Adrenal gland (tissue), 5 donors: ENCODE measurements around the gene ABCA4.

ENCODE experiments used
- POLR2A ChIP-seq, 2 donors: fragments of 450-650 bp; IDR thresholded peaks; one replicate each; pipeline ENCODE4 v1.6.1; 2017; ENCODE audit warnings: antibody characterized with exemption in 2 of 2, mild to moderate bottlenecking in 2 of 2, moderate library complexity in 1 of 2
- TF ChIP-seq, protein P1 (sequence below), 6 experiments: fragments of 450-650 bp in 4 of 6; fragments of 200-600 bp in 2 of 6; sonication (generic) in 1 of 6; IDR thresholded peaks; 1 replicate in 5 of 6; 2 replicates in 1 of 6; pipeline versions ENCODE4 v1.5.1 to v1.8.0; 2016 to 2021; ENCODE audit warnings: antibody characterized with exemption in 6 of 6, mild to moderate bottlenecking in 2 of 6, moderate library complexity in 1 of 6
- donor health status: DM: no; HTN: no; CAD: no.

DNA sequence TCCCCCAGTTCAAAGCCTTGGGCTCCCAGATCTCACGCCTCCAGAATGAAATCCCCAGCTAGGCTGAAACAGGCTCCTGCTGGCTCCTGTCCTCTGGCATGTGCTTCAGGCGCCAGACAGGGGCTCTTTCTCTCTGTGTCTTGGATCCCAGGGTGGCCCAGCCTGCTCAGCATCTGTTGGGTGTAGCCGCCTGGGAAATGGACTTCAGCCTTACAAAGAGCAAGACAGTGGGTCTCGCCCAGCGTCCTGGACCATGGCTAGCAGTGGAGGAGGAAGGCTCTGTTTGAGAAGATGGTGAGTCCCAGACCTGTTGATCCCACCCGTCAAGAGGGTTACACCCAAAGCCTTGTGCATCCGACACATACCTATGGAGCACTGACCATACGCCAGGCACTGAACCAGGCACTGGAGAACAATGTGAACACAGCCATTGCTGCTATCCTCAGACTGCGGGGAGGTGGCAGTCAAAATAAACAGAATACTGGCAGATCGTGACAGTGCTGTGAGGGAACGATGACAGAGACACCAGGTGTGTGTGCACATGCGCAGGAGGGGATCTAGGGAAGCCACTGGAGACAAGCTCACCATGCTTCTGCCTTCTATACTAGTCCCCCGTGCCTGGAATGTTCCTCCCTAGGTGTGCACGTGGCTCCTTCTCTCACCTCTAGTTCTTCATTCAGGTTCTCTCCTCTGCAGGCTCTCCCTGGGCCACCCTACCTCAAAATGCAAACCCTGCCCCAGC is 118.7 kb downstream of the ABCA4 start:
- TF ChIP-seq POLR2A (IDR thresholded peaks at IDR 0.05): no peak
- TF ChIP-seq, protein P1, sequence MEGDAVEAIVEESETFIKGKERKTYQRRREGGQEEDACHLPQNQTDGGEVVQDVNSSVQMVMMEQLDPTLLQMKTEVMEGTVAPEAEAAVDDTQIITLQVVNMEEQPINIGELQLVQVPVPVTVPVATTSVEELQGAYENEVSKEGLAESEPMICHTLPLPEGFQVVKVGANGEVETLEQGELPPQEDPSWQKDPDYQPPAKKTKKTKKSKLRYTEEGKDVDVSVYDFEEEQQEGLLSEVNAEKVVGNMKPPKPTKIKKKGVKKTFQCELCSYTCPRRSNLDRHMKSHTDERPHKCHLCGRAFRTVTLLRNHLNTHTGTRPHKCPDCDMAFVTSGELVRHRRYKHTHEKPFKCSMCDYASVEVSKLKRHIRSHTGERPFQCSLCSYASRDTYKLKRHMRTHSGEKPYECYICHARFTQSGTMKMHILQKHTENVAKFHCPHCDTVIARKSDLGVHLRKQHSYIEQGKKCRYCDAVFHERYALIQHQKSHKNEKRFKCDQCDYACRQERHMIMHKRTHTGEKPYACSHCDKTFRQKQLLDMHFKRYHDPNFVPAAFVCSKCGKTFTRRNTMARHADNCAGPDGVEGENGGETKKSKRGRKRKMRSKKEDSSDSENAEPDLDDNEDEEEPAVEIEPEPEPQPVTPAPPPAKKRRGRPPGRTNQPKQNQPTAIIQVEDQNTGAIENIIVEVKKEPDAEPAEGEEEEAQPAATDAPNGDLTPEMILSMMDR (IDR thresholded peaks at IDR 0.05): no peak
